SIG-M5 treated with dmso at 0.1 percent for 504 hours (cell line): ENCODE measurements around the gene DOP1B.
"Not testable (repeated sequence)": the region's sequence is repeated elsewhere in the genome, so short reads cannot be mapped to it uniquely, and the experiment has no call there.

Experiments used
- DNase-seq: peaks from one replicate; lab custom pipeline; 2025; ENCODE audit not compliant: unreplicated experiment; lab: John Stamatoyannopoulos, UW

DOP1B gene

DNA sequence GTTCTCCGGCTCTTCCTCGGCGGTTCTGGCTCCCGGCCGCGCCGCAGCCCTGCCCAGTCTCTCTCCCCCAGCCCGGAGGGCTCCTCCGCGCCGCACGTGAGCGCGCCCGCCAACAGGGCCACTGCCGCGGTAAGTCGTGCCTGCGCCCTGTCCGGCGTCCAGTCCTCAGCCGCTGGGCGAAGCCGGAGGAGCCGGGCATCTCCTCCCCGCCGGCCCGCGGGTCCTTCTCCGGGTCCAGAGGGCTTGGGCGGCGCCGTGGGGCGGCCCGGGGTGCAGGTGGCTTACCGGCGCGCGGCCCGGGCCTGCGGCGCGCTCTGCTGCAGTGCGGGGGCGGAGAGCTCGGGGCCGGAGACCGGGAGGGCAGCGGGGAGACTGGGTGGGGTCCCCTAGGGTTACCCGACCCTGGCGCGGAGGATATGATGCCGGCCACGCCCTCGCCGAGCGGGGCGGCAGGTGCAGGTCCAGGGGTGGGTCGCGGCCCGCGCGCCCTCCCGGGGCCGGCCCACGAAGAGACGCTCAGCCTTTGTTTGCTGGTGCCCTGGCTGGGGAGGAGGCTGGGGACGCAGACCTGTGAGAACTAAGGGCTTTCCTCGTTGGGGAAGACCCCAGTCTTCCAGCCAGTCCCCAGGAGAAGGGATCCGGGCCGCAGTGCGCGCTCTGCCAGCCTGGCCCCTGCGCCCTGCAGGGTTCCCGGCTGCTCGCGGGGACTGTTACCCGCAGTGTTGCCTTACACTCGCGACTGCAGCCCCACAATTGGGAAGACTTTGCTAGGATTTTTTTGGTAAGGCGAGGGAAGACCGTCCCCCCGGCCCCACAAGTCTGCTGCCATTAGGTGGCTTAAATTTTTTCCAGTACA, at the start of gene DOP1B:
TSS of gene DOP1B (plus strand) at position 10 of the 856 bp plus-strand sequence. CDS start 7,910 bp downstream, outside the sequence.
- peak; percentile 31 for DNase-seq

DNA sequence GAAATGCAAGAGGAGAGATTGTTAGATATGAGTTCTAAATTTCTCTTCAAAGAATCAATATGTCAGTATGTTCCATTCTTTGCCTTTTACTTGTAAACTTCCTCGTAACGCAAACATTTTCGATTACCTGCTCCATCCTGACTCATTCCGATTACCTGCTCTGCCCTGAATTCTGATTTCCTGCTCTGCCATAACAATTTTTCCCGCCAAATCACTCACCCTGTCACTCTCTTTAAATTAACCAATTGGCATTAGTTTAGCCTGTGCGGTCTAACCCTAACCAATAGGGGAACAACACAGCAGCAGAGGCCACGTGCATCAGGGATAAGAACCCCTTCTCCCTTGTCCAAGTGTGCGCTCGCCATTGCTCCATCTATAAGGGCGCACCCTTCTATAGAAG, 46.8 kb upstream of the DOP1B start:
- no peak for DNase-seq

- DNase-seq = no peak
Observed at GRCh38 chr21:36111238-36111637, 45.4 kb upstream of the DOP1B start.

GRCh38 chr21:36113647-36114428, 42.8 kb upstream of the DOP1B start:
- peak; percentile 51 for DNase-seq

DNA sequence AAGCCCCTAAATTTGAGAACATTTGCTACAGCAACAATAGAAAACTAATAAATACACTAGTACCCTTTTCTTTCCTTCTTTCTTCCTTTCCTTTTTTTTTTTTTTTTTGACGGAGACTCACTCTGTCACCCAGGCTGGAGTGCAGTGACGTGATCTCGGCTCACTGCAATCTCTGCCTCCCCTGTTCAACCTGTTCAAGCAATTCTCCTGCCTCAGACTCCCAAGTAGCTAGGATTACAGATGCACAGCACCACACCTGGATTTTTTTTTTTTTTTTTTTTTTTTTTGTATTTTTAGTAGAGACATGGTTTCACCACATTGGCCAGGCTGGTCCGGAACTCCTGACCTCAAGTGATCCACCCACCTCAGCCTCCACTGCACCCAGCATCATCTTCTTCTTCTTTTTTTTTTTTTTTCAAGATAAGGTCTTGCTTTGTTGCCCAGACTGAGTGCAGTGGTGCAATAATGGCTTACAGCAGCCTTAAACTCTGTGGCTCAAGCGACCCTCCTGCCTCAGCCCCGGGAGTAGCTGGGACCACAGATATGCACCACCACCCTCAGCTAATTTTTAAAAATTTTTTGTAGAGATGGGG, 41.4 kb upstream of the DOP1B start:
- peak; percentile 27 for DNase-seq

DNA sequence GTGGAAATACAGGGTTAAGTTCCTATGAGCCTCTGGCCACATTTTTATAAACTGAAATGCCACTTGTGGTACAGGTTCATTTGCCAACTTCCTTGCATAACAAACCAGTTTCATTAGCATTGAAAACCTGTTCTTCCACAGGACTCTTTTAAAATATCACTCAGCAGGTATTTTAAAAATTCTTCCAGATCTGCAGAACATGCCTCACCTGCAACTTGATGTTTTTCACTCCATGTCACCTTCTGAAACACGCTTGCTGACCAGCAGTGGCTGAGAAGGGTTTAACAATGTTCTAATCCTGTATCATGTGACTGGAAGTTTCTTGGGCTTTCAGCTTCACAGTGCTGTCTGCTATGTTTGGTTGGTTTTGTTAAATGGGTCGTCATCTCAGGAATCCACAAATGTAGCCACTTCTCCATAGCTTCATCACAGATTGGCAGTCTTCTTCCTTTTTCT, 39.3 kb upstream of the DOP1B start:
- peak; percentile 27 for DNase-seq

GRCh38 chr21:36120304-36120888, 36.2 kb upstream of the DOP1B start:
- no peak for DNase-seq

- DNase-seq = no peak
Observed at GRCh38 chr21:36122977-36123376, 33.6 kb upstream of the DOP1B start.

DNA sequence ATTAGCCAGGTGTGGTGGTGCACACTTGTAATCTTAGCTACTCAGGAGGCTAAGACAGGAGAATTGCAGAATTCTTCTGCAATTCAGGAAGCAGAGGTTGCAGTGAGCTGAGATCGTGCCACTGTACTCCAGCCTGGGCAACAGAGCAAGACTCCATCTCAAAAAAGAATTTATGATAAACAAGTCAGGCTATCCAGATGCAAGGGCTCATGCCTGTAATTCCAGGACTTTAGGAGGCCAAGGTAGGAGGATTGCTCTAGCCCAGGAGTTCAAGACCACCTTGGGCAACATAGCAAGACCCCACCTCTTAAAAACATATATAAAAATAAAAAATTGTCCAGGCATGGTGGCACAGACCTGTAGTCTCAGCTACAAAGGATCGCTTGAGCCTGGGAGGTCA, 32.2 kb upstream of the DOP1B start:
- DNase-seq = no peak

DNA sequence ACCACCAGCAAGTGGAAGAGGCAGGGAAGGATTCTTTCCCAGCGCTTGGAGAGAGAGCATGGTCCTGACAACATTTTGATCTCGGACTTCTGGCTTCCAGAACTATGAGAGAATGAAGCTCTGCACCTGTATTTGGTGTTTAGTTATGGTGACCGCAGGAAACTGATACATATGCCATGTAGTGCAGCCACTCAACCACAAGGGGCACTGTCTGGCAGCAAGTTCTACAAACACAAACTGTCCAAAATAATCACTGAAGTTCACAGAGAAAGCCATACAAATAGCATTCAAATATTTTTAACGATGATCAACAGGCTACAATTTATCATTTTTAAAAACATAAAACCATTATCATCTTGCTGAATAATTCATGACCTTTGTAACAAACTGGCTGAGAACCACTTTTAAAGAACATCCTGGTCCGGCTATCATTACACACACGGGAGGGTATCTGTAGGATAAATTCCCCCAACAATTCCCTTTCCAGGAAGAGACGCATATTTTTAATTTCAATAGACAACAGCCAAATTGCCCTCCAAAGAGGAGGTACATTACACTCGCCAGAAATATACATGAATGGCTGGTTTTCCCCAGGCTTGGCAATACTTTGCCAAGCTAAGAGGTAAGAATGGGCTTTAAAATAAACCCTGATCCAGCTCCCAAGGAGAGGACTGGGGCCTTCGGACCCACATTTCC, 31.0 kb upstream of the DOP1B start:
- peak; percentile 60 for DNase-seq

DNA sequence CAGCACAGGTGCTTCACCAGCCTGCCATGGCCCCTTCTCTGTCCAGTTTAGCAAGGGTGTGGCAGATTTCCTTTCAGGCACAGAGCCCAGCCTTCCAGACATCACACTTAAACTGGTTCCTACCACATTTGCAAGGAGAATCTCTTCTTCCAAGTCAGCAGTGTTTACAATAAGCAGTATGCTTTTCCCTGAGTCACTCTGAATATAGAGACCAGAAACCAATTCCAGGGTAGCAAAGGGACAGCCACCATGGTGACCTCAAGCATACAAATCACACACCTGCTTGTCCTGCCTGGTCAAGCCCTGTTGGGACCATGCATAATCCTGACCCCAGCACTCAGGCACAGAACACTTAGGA, 30.4 kb upstream of the DOP1B start:
- peak; percentile 57 for DNase-seq

DNA sequence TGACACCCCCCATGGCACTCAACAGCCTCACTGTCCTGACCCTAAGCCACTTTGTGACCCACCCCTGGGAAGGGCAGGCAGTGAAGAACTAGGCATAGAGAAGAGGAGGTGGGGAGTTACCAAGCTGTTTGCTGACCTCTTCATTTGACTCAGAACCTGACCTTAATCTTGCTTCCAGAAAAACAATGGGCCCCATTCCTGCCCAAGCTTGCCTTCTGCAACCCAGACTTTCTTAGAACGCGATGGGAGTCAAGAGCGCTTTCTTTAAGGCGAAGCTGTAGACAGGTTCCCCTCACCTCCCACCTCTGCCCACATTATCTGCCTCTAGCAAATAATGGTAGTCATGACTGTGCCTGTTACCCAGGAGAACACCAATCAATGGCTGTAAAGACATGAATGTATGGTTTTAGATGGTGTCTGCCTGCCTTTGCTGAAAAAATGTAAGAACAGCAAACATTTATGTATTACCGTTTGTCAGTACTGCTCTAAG, 30.0 kb upstream of the DOP1B start:
- DNase-seq = no peak

DNA sequence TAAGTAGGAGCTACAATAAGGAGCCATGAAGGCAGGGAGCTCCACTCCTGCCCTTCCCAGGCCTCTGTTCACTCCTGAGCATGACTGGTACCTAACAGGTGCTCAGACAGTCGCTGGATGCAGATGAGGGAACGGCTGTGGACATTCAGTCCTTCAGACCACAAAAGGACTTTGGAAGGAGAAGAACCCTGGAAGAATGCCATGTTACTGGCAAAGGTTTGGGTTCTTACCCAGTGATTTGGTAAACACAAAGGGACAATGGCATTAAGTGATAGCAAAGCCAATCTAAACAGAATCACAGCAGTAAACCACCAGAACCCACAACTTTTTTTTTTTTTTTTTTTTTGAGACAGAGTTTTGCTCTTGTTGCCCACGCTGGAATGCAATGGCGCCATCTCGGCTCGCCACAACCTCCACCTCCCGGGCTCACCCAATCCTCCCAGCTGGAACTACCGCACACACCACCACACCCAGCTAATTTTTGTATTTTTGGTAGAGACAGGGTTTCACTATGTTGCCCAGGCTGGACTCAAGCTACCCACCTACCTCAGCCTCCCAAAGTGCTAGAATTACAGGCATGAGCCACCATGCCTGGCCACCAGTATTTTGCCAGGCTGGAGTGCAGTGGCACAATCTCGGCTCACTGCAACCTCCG, 29.2 kb upstream of the DOP1B start:
- no peak for DNase-seq

DNA sequence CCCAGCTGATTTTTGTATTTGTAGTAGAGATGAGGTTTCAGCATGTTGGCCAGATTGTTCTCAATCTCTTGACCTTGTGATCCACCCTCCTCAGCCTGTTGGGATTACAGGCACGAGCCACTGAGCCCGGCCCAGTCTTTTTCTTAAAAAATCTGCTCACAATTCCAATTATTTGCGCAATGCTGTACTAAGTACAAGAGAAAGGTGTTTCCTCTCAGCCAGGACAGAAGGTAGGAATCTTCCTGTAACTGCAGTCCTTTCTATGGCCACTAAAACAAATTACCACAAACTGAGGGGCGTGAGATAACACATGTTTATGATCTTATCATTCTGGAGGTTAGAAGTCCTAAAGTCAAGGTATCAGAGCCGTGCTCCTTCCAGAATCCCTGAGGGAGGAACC, 28.6 kb upstream of the DOP1B start:
- no peak for DNase-seq

DNA sequence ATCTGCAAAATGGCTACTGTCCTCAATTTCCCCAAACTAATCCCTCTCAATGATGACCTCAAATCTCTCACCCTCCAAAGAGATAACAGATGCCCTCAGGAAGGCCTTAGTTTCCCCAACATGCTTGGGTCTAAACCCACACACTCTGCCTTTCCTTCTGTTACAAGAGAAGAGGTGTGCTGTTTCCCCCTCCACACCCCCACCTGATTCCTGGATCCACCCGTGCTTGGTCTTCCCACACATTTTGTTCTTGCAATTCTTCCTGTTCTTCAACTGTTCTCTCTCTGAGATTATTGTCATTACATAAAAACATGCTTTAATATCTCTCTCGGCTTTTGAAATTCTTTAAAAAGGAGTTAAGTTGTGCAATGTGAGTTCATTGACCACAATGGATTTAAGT, 27.4 kb upstream of the DOP1B start:
- DNase-seq = no peak

DNA sequence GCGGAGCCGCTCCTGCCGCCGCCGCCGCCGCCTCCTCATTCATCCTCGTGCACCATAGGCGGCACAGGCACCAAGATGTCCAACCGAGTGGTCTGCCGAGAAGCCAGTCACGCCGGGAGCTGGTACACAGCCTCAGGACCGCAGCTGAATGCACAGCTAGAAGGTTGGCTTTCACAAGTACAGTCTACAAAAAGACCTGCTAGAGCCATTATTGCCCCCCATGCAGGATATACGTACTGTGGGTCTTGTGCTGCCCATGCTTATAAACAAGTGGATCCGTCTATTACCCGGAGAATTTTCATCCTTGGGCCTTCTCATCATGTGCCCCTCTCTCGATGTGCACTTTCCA, 26.2 kb upstream of the DOP1B start:
- not testable (repeated sequence) for DNase-seq

DNA sequence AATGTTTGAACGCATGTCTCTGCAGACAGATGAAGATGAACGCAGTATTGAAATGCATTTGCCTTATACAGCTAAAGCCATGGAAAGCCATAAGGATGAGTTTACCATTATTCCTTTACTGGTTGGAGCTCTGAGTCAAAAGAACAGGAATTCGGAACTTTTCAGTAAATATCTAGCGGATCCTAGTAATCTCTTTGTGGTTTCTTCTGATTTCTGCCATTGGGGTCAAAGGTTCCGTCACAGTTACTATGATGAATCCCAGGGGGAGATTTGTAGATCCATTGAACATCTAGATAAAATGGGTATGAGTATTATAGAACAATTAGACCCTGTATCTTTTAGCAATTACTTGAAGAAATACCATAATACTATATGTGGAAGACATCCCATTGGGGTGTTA, 25.8 kb upstream of the DOP1B start:
- not testable (repeated sequence) for DNase-seq

DNA sequence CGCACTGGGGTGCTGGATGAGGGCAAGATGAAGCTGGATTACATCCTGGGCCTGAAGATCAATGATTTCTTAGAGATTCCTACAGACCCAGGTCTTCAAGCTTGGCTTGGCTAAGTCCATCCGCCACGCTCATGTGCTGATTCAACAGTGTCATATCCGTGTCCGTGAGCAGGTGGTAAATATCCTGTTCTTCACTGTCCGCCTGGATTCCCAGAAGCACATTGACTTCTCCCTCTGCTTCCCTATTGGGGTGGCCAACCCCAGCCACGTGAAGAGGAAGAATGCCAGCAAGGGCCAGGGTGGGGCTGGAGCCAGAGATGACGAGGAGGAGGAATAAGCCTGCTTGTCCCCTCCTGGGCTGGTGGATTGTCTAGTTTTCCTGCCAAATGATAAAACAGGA, 23.9 kb upstream of the DOP1B start:
- DNase-seq = no peak

DNA sequence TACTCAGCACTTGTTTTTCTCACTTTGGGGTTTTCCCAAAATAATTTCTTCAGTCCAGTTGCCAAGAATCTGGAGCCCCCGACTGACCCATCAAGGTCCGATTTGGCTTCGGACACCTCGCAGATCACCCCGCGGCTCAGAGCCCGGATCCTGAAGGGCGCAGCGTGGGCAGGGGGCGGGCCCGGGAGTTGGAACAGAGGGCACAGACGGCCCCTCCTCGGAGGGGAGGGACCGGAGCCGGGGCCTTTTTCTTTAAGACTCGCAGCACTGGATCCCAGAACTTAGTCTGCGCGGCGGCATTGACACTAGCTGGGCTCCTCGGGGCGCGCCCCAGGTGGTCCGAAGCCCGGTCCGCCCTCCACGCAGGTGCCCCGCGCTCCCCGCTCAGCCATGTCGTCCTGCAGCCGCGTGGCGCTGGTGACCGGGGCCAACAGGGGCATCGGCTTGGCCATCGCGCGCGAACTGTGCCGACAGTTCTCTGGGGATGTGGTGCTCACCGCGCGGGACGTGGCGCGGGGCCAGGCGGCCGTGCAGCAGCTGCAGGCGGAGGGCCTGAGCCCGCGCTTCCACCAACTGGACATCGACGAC, 21.7 kb upstream of the DOP1B start, which contains the start of gene CBR3:
TSS of gene CBR3 (plus strand) at position 277 of the 588 bp plus-strand sequence. CDS start at position 391, 114 bp downstream.
- DNase-seq = no peak
